ENCODE results near the gene KIN.

DNA sequence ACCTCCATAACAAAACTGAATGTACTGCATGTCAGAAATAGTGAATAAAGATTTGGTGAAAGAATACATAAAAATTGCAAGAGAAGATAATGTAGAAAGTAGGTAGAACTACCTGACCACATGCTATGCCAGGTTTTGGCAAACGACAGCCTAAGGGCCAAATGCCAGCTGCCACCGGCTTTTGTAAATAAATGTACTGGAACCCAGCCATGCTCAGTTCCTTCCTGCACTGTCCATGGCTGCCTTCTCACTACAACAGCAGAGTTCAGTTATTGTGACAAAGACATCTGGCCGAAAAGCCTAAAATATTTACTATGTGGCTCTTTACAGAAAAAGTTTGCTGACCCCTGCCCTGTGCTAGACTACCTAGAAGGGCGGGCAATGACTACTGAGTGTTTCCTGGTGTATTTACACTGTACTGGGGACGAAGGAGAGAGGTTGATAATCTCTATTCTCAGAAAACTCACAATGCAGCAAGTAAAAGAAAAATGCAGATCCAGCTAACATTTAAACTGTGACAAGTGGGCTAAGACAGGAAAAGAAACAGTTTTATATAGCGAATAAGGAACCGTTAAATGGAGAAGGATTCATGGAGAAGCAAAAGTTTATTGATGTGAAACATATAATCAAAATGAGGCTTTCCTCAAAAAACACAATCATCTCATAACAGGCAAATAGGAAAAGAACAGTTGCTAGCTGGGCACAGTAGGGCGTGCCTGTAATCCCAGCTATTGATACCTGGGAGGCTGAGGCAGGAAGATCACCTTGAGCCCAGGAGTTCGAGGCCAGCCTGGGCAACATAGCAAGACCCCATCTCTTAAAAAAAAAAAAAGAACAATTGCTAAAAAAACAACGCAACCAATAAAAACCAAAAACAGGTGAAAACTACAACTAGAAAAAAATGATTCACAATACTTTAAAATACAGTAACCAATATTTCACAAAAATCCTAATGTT, 13.7 kb downstream of the KIN start:
- TF ChIP-seq CTCF (conservative IDR thresholded peaks at IDR 0.05; ENCODE audit: low read depth, low read length) (no peak), POLR2A (IDR thresholded peaks at IDR 0.05; ENCODE audit: low read depth, low read length) (no peak), CHD1 (IDR thresholded peaks at IDR 0.05; ENCODE audit: low read depth, low read length) (no peak), RAD21 (IDR thresholded peaks at IDR 0.05; ENCODE audit: low read length) (no peak), FOS (IDR thresholded peaks at IDR 0.05; ENCODE audit: low read depth, low read length) (no peak), SMC3 (IDR thresholded peaks at IDR 0.05; ENCODE audit: low read depth, low read length) (no peak), CEBPB (IDR thresholded peaks at IDR 0.05; ENCODE audit: low read depth, low read length) (no peak), RCOR1 (IDR thresholded peaks at IDR 0.05; ENCODE audit: insufficient replicate concordance, low read length) (no peak)
- TF ChIP-seq, protein P1, sequence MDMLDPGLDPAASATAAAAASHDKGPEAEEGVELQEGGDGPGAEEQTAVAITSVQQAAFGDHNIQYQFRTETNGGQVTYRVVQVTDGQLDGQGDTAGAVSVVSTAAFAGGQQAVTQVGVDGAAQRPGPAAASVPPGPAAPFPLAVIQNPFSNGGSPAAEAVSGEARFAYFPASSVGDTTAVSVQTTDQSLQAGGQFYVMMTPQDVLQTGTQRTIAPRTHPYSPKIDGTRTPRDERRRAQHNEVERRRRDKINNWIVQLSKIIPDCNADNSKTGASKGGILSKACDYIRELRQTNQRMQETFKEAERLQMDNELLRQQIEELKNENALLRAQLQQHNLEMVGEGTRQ (IDR thresholded peaks at IDR 0.05; ENCODE audit: low read depth, low read length), result no peak

Data from IMR-90 (cell line).